ENCODE results near the gene SP140. TPM values are rescaled to one million over a fixed set of nuclear protein-coding genes. Genes with fewer than 3 reads are reported as not detected.

Gene SP140
- total RNA-seq, 1 experiment from 2014 or later: not detected

DNA sequence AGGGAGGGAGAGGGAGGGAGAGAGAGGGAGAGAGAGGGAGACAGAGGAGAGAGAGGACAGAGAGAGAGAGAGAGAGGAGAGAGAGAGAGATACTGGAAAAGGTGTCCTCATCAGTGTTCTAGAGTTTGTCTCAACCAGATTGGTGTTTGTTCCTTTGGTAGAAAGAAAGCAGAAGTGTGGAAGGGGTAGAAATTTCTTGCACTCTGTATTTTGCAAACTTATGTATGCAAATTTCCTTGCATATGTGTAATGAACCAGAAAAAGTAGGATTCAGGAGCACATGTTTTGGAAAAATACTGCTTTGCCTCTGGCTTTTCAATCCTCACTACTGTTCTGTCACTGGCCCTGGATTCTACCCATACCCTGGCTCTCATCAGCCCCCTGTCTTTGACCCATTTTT lies 1.1 kb upstream of the SP140 start:
- no peak for DNase-seq (ENCODE audit: low spot score)

DNA sequence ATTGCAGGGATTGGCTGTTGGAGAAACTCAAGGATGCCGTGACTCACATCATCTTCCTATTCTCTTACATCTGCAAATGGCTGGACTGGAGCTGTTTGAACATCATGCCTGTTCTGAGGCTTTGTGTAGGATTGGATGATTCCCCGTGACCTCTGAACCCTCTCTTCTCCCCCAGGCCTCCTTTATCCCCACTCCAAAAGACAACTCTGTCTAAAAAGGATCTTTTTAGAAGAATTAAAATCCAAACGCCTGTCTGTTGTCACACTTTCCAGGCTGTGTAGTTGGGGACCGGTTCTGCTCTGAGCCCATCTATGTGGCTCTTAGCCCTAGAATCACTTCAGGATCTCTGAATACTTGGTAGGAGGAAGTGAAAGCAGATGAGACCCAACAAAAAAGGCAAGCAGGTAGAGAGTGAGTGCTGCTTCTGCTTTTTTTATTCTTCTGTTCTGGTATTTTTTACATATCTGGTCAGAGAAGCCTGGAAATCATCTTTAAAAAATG lies 565 bp downstream of the SP140 start:
- no peak for DNase-seq (ENCODE audit: low spot score)

DNA sequence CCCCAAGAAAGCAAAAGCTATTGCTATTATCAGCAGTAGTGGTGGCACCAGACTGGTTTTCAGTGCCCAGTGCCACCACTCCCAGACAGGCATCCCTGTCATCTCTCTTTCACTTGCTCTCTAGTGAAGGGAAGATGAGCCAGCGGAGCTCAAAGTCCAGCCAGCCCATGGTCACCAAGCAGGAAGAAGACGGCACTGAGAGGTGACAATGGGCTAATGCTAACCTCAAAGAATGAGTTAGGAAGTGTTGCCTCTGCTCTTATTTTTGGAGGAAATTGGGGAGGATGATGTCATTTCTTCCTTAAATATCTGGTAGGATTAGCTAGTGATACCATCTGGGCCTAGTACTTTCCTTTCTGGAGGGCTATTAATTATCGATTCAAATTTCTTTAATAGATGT lies 1.7 kb downstream of the SP140 start:
- DNase-seq (ENCODE audit: low spot score): no peak

GRCh38 chr2:230230087-230230486 lies 4.6 kb downstream of the SP140 start:
- DNase-seq (ENCODE audit: low spot score): no peak

- DNase-seq (ENCODE audit: low spot score): no peak
Measured at GRCh38 chr2:230230496-230231200, 5.1 kb downstream of the SP140 start.

- no peak for DNase-seq (ENCODE audit: low spot score)
Measured at GRCh38 chr2:230231251-230231650, 5.7 kb downstream of the SP140 start.

- no peak for DNase-seq (ENCODE audit: low spot score)
Measured at GRCh38 chr2:230234122-230234722, 8.7 kb downstream of the SP140 start.

- no peak for DNase-seq (ENCODE audit: low spot score)
Measured at GRCh38 chr2:230234845-230235244, 9.3 kb downstream of the SP140 start.

GRCh38 chr2:230244211-230244610 lies 18.7 kb downstream of the SP140 start:
- no peak for DNase-seq (ENCODE audit: low spot score)

DNA sequence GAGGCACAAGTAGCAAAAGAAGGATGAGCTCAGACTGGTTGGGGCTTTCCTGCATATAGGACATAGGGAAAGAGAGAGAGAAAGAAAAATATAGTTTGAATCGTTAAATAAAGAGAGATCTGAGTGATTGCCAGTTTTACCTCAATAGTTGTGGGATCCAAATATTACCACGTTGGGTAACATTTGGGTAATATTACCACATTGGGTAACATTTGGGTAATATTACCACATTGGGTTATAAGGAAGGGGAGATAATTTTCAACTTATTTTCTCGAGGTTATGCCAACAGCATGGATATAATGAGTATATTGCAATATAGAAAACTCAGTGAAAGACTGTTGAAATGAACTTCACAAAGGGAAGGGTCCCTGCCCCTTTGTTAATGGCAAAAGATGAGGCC lies 20.7 kb downstream of the SP140 start:
- DNase-seq (ENCODE audit: low spot score): no peak

- DNase-seq (ENCODE audit: low spot score): no peak
Measured at GRCh38 chr2:230250231-230250630, 24.7 kb downstream of the SP140 start.

DNA sequence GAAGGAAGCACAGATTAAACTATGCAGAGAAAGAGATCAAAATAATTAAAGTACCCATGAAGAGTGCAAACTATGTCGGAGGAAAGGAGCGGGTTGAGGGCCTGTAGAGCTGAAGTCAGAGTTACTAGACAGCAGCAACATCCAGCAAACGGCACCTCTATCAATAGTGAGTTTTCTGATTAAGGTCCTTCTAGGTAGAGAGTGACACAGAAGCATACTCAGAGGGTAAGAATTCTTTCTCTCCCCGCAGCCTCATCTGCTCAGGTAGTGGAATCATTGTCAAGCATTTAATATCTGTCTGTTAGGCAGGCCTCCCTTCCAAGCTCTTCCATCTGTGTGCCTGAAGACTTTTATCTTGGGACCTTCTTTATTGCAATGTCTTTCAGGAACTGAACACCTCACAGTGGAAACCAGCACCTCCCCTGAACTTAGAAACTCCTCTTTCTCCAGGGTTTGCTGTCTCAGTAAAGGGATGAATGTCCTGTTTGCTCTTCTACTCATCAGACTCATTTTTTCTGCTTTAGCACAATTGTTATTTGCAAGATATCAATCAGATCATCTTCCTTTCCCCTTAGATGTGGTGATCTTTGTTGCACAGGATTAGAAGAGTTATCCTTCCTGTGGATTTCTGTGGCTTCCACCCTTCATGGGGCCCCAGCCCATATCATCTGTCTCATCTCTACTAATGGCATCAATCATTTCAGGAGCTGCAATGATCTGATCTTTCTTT lies 28.8 kb downstream of the SP140 start:
- no peak for DNase-seq (ENCODE audit: low spot score)

DNA sequence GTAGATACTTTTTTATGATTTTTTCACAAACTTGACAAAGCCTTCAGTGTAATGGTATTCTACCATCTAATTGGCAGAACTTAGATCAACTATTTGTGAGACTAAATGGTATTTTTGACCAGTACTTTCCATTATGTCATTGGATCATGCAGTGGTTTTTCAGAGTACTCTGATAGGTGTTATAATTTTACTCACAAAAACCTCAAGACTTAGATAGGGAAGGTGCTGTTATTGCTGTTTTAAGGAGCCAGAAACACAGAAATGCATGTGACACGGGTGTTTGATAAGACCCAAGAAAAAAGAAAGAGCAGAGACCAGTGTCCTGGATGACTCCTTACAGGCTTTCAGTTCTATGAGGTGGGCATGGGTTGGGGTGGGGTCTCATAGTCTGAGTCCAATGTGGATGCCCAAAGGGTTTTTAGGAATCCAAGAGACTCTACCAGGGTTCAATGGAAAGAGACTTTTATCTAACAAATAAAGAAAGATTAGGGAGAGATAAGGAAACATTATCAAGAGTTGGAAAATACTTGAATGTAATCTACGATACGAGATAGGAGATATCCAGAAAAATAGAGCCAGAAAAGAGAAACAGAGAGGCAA lies 31.3 kb downstream of the SP140 start:
- no peak for DNase-seq (ENCODE audit: low spot score)

- no peak for DNase-seq (ENCODE audit: low spot score)
Measured at GRCh38 chr2:230258483-230258882, 32.9 kb downstream of the SP140 start.

DNA sequence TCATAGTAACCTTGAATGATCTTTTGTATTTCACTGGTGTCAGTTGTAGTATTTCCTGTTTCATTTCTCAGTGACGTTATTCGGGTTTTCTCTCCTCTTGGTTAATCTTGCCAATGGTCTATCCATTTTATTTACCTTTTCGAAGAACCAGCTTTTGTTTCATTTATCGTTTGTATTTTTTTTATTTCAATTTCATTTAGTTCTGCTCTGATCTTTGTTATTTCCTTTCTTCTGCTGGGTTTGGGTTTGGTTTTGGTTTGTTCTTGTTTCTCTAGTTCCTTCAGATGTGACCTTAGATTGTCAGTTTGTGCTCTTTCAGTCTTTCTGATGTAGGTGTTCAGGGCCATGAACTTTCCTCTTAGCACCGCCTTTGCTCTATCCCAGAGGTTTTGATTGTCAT lies 36.7 kb downstream of the SP140 start:
- DNase-seq (ENCODE audit: low spot score): no peak

DNA sequence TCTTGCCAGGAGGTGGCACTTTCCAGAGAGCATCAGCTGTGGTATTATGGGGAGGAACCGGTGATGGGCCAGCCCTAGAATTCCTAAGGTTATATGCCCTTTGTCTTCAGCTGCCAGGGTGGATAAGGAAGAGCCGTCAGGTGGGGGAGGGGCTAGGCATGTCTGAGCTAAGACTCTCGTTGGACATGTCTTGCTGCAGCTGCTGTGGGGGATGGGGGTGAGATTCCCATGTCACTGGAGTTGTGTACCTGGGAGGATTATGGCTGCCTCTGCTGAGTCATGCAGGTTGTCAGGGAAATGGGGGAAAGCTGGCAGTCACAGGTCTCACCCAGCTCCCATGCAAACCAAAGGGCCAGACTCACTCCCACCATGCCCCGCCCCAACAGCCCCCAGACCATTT lies 39.4 kb downstream of the SP140 start:
- peak; percentile 2 for DNase-seq (ENCODE audit: low spot score)

GRCh38 chr2:230266638-230267037 lies 41.1 kb downstream of the SP140 start:
- no peak for DNase-seq (ENCODE audit: low spot score)

DNA sequence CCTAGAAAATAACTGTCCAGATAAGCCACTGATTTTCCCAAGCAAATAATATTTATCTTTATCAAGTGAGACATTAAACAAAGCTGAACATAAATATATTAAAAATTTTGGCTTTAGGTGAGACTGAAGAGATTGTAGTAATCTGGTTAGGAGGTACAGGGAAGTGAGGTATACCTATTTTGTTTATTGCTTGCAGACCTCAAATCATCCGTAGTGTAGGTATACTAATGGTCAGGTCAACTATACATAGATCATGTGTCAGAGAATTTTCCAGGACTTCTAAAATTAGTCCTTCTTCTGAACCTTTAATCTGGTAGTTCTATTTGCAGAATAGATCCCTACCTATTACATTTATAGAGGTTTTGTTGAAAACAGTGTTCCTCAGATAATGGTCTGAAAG lies 41.5 kb downstream of the SP140 start:
- no peak for DNase-seq (ENCODE audit: low spot score)

GRCh38 chr2:230267556-230267955 lies 42.0 kb downstream of the SP140 start:
- no peak for DNase-seq (ENCODE audit: low spot score)

DNA sequence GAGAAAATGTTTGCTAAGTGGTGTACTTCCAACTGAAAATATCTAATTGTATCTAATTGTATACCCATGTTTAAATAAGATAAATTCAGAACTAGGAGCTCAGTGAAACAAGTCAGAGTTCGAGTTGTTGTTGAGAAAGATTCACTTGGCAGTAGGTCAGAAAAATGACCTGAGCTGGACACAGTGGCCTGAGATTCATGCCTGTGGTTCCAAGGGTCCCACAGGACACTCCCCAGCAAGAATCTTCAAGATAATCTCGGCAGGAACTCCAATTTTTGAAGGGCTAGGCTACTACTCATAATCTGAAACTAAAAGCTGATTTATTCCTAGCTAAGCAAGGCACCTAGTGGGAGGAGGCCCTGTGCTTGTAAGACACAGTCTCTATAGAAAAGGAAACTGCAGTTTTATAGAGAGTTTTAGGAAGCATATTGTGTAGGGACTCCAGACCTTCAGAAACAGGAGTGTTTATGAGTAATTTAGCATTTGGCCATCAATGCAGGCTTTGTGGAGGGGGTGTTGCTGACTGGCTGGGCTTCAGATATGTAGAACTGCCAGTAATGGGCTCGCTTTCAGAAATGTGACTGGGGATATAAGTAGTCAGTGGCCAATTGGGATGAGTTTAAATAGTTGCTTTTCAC lies 43.2 kb downstream of the SP140 start:
- DNase-seq (ENCODE audit: low spot score): no peak

GRCh38 chr2:230269715-230270114 lies 44.2 kb downstream of the SP140 start:
- DNase-seq (ENCODE audit: low spot score): no peak

DNA sequence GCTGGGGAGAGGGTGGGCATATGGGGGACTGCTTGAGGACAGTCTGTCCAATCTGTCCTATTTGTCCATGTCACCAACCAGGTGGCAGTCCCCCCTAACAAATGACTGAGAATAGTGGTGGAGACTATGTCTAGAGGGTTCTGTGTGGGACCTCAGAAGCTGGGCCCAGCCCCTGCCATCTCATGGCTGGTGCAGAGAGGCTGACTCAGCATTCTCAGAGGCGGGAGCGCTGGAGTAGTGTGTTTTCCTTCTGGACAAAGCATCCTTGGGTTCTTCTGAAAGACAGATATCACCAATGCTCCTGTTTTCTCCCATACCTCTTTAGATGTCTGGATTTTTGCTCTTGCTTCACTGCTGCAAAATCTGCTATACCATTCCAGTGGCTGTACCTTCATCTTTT lies 57.4 kb downstream of the SP140 start:
- no peak for DNase-seq (ENCODE audit: low spot score)
